ENCODE results near the gene XAB2.

GRCh38 chr19:7633698-7634097 is 4.4 kb upstream of the XAB2 start, which contains the start of gene PCP2:
- TF ChIP-seq, protein P1, sequence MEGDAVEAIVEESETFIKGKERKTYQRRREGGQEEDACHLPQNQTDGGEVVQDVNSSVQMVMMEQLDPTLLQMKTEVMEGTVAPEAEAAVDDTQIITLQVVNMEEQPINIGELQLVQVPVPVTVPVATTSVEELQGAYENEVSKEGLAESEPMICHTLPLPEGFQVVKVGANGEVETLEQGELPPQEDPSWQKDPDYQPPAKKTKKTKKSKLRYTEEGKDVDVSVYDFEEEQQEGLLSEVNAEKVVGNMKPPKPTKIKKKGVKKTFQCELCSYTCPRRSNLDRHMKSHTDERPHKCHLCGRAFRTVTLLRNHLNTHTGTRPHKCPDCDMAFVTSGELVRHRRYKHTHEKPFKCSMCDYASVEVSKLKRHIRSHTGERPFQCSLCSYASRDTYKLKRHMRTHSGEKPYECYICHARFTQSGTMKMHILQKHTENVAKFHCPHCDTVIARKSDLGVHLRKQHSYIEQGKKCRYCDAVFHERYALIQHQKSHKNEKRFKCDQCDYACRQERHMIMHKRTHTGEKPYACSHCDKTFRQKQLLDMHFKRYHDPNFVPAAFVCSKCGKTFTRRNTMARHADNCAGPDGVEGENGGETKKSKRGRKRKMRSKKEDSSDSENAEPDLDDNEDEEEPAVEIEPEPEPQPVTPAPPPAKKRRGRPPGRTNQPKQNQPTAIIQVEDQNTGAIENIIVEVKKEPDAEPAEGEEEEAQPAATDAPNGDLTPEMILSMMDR (IDR thresholded peaks at IDR 0.05): no peak
- TF ChIP-seq EZH2 (IDR thresholded peaks at IDR 0.05; ENCODE audit: borderline replicate concordance, insufficient read depth, low read depth, low read length, poor library complexity, severe bottlenecking): no peak

All from B cell (primary cell).